A549 (cell line): ENCODE results near the gene SUGCT.

ENCODE experiments used
- CEBPB ChIP-seq, 2 experiments: fragments of >200 bp in 1 of 2; sonication (Bioruptor Twin) in 1 of 2; formaldehyde crosslinking in 1 of 2; IDR thresholded peaks; 2 replicates each; pipeline ENCODE4 v1.6.1; 2012 to 2016
- CHD2 ChIP-seq: fragments of 150-350 bp; IDR thresholded peaks from 2 replicates; pipeline ENCODE4 v1.6.1; 2014; ENCODE audit warnings: low read length; ENCODE audit not compliant: partially characterized antibody
- HOXB13 ChIP-seq: fragments of 250-450 bp; sonication (Bioruptor Pico); IDR thresholded peaks from 2 replicates; pipeline ENCODE4 v1.5.0; 2020; ENCODE audit warnings: low read depth, mild to moderate bottlenecking, moderate library complexity
- JUNB ChIP-seq: fragments of >200 bp; sonication (Bioruptor Twin); formaldehyde crosslinking; IDR thresholded peaks from 2 replicates; pipeline ENCODE4 v1.6.1; 2016
- MAFK ChIP-seq: fragments of 450-650 bp; IDR thresholded peaks from 2 replicates; pipeline ENCODE4 v1.6.1; 2014; ENCODE audit not compliant: partially characterized antibody
- MAZ ChIP-seq: fragments of 150-350 bp; IDR thresholded peaks from 2 replicates; pipeline ENCODE4 v1.6.1; 2014; ENCODE audit warnings: antibody characterized with exemption, low read depth, low read length, borderline replicate concordance
- NPAS2 ChIP-seq: fragments of 250-450 bp; sonication (Bioruptor Pico); IDR thresholded peaks from 2 replicates; pipeline ENCODE4 v1.8.0; 2022; ENCODE audit warnings: mild to moderate bottlenecking, moderate library complexity, borderline replicate concordance
- POLR2A ChIP-seq: IDR thresholded peaks from 2 replicates; pipeline ENCODE4 v1.6.1; 2012; ENCODE audit warnings: mild to moderate bottlenecking, low read length
- REST ChIP-seq: fragments of 200-600 bp; sonication (generic); IDR thresholded peaks from 2 replicates; pipeline ENCODE4 v1.6.1; 2016; ENCODE audit warnings: antibody characterized with exemption, mild to moderate bottlenecking, moderate library complexity
- RNF2 ChIP-seq: fragments of 200-600 bp; sonication (generic); IDR thresholded peaks from 2 replicates; pipeline ENCODE4 v1.6.1; 2016; ENCODE audit warnings: low read depth, mild to moderate bottlenecking, antibody characterized with exemption, moderate library complexity, borderline replicate concordance
- USF2 ChIP-seq: fragments of 450-650 bp; IDR thresholded peaks from 2 replicates; pipeline ENCODE4 v1.6.1; 2014; ENCODE audit warnings: antibody characterized with exemption
- ZSCAN20 ChIP-seq: fragments of 250-450 bp; sonication (Bioruptor Pico); IDR thresholded peaks from 2 replicates; pipeline ENCODE4 v1.8.0; 2022; ENCODE audit warnings: mild to moderate bottlenecking, moderate library complexity
- TF ChIP-seq, protein P1 (sequence below): fragments of >200 bp; sonication (Bioruptor Twin); formaldehyde crosslinking; IDR thresholded peaks from 3 replicates; pipeline ENCODE4 v1.5.1; 2016

DNA sequence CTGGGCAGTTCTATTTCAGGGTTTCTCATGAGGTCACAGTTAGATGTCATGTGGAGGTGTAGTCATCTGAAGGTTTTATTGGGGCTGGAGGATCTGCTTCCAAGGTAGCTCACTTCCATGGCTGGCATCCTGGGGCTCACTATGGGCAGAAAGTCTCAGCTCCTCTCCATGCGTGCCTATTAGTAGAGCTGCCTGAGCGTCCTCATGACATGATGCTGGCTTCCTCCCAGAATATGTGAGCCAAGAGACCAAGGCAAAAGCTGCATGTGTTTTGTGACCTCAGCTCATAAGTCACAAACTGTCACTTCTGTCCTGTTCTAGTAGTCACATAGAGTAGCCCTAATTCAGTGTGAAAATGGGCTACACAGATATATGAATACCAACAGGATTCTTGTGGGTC lies 524.4 kb downstream of the SUGCT start:
- TF ChIP-seq USF2 (no peak), HOXB13 (no peak), POLR2A (no peak), RNF2 (no peak), NPAS2 (CRISPR knock-in tag) (no peak), MAZ (no peak), CHD2 (no peak), JUNB (no peak), REST (no peak), CEBPB (IDR thresholded peaks at IDR 0.05) (no peak), MAFK (no peak), ZSCAN20 (no peak)
- TF ChIP-seq, protein P1, sequence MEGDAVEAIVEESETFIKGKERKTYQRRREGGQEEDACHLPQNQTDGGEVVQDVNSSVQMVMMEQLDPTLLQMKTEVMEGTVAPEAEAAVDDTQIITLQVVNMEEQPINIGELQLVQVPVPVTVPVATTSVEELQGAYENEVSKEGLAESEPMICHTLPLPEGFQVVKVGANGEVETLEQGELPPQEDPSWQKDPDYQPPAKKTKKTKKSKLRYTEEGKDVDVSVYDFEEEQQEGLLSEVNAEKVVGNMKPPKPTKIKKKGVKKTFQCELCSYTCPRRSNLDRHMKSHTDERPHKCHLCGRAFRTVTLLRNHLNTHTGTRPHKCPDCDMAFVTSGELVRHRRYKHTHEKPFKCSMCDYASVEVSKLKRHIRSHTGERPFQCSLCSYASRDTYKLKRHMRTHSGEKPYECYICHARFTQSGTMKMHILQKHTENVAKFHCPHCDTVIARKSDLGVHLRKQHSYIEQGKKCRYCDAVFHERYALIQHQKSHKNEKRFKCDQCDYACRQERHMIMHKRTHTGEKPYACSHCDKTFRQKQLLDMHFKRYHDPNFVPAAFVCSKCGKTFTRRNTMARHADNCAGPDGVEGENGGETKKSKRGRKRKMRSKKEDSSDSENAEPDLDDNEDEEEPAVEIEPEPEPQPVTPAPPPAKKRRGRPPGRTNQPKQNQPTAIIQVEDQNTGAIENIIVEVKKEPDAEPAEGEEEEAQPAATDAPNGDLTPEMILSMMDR: no peak
